OCI-LY7 (cell line): ENCODE measurements around the gene CISH. TPM values are rescaled to one million over a fixed set of nuclear protein-coding genes. Genes with fewer than 3 reads are reported as not detected.

ENCODE experiments used
- BruUV-seq: library from RNA; stranded (reverse); fragments of 400-500 nt; replicated peaks from 2 replicates; lab custom pipeline; 2021; lab: Mats Ljungman, UMichigan
- CTCF ChIA-PET: fragments of 300-600 bp; sonication (Branson Sonifier 250); formaldehyde crosslinking; loops from one replicate; lab custom pipeline; 2022; ENCODE audit warnings: antibody characterized with exemption; ENCODE audit not compliant: unreplicated experiment; lab: Charles Lee
- POLR2A ChIA-PET: fragments of 300-600 bp; sonication (Branson Sonifier 250); formaldehyde crosslinking; loops from one replicate; lab custom pipeline; 2022; ENCODE audit warnings: antibody characterized with exemption; lab: Charles Lee
- DNase-seq: peaks from one replicate; pipeline ENCODE4 v3.0.0-alpha.2; 2015; ENCODE audit warnings: low spot score
- H2AFZ ChIP-seq: fragments of 200-600 bp; sonication (generic), shearing (Covaris generic); 2 replicates; pipeline ENCODE4 v1.6.1; 2014; ENCODE audit warnings: mild to moderate bottlenecking, antibody characterized with exemption, low read length, moderate library complexity
- H3K27ac ChIP-seq: fragments of 200-600 bp; sonication (generic); 2 replicates; pipeline ENCODE4 v1.5.1; 2014; ENCODE audit warnings: mixed run types, low read depth, mild to moderate bottlenecking, moderate library complexity, low read length, inconsistent platforms; ENCODE audit not compliant: poor library complexity, severe bottlenecking
- H3K36me3 ChIP-seq: fragments of 200-600 bp; sonication (generic); 2 replicates; pipeline ENCODE4 v1.6.1; 2014; ENCODE audit warnings: mild to moderate bottlenecking, antibody characterized with exemption, low read length, moderate library complexity, mixed read lengths; ENCODE audit not compliant: insufficient read depth
- H3K4me1 ChIP-seq: fragments of 200-600 bp; sonication (generic); 2 replicates; pipeline ENCODE4 v1.5.1; 2014; ENCODE audit warnings: mild to moderate bottlenecking, low read length; ENCODE audit not compliant: insufficient read depth, poor library complexity, severe bottlenecking
- H3K4me2 ChIP-seq: fragments of 200-600 bp; sonication (generic); 2 replicates; pipeline ENCODE4 v1.6.1; 2014; ENCODE audit warnings: mild to moderate bottlenecking, low read length
- H3K4me3 ChIP-seq: fragments of 200-600 bp; sonication (generic); 2 replicates; pipeline ENCODE4 v1.5.1; 2014; ENCODE audit warnings: mild to moderate bottlenecking, low read depth, low read length; ENCODE audit not compliant: poor library complexity, severe bottlenecking
- H3K79me2 ChIP-seq: fragments of 200-600 bp; sonication (generic); 2 replicates; pipeline ENCODE4 v1.6.1; 2016; ENCODE audit warnings: low read depth, mild to moderate bottlenecking, low read length, moderate library complexity, mixed read lengths; ENCODE audit not compliant: insufficient read depth
- H3K9me2 ChIP-seq: fragments of 200-600 bp; sonication (generic); 2 replicates; pipeline ENCODE4 v1.6.1; 2016; ENCODE audit warnings: mild to moderate bottlenecking, low read length, mixed read lengths; ENCODE audit not compliant: insufficient read depth
- H3K9me3 ChIP-seq: fragments of 200-600 bp; sonication (generic); 2 replicates; pipeline ENCODE4 v1.6.1; 2014; ENCODE audit warnings: mild to moderate bottlenecking, mixed run types, low read length, mixed read lengths
- H4K20me1 ChIP-seq: fragments of 200-600 bp; sonication (generic); 2 replicates; pipeline ENCODE4 v1.6.1; 2014; ENCODE audit warnings: mild to moderate bottlenecking, antibody characterized with exemption, low read length, moderate library complexity, mixed read lengths; ENCODE audit not compliant: insufficient read depth
- EZH2phosphoT487 ChIP-seq: fragments of 200-600 bp; sonication (generic); IDR thresholded peaks from 2 replicates; pipeline ENCODE4 v1.6.1; 2018; ENCODE audit warnings: low read depth, borderline replicate concordance, mild to moderate bottlenecking, mixed run types, antibody characterized with exemption, low read length, moderate library complexity, mixed read lengths
- intact Hi-C: fragments of 100-400 bp; cut with micrococcal nuclease; formaldehyde crosslinking; loops from one replicate; pipeline ENCODE4 v1.10.0; 2022; ENCODE audit not compliant: unreplicated experiment
- total RNA-seq, 2 experiments: library from RNA; depleted of rRNA in 1 of 2; stranded (reverse); fragments of >200 nt in 1 of 2; shearing (Covaris generic) in 1 of 2; gene quantifications; 2 replicates each; pipeline ENCODE4 v1.2.3, GENCODE V29; 2014 to 2022
- TF ChIP-seq, protein P1 (sequence below): fragments of 200-600 bp; sonication (generic); conservative IDR thresholded peaks from 2 replicates; pipeline ENCODE4 v1.5.1; 2014; ENCODE audit warnings: mild to moderate bottlenecking, antibody characterized with exemption, low read length, moderate library complexity, mixed read lengths

Gene CISH
- total RNA-seq, 2 experiments from 2014 or later = not detected

DNA sequence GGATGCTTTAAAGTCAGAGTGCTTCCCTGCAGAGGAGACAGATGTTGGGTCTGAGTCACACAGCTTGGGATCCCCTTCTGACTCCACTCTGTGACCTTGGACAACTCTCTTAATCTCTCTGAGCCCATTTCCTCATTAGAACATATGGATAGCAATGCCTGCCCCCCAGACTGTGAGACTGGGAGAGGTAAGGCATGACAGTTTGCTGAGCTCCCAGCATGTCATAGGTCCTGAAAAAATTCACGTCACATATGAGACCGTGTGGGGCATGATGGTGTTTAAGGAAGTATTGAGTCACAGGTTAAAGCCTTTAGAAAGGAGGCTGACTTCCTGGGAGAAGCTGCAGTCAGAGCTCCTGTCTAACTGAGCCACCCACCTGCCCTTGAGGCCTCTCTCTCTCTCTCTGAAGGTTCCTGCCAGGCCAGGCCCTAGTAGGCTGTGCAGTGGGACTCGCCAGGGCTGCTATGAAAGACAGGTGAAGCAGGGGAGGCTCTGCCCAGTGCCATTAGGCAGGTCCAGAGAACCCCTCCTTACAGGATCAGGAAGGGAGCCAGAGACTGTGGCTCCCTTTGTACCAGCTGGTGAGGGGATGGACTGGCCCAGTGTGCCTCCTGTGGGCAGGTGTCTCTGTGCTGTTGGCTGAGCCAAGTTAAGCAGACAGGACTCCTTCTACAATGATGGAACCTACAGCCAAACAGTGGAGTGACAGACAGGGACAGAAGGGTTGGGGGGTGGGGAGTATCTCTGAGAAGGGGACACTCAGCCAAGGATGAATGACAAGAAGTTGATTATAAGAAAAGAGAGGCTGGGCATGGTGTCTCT, 43.6 kb upstream of the CISH start:
- ChIA-PET CTCF (no interaction called here), POLR2A (interaction anchor here (0.6 kb wide), 1 partner anchor 25 kb away, joined by 5 read pairs; no protein-coding TSS in a partner anchor)
- DNase-seq = no peak
- no peak for TF ChIP-seq EZH2phosphoT487
- TF ChIP-seq, protein P1, sequence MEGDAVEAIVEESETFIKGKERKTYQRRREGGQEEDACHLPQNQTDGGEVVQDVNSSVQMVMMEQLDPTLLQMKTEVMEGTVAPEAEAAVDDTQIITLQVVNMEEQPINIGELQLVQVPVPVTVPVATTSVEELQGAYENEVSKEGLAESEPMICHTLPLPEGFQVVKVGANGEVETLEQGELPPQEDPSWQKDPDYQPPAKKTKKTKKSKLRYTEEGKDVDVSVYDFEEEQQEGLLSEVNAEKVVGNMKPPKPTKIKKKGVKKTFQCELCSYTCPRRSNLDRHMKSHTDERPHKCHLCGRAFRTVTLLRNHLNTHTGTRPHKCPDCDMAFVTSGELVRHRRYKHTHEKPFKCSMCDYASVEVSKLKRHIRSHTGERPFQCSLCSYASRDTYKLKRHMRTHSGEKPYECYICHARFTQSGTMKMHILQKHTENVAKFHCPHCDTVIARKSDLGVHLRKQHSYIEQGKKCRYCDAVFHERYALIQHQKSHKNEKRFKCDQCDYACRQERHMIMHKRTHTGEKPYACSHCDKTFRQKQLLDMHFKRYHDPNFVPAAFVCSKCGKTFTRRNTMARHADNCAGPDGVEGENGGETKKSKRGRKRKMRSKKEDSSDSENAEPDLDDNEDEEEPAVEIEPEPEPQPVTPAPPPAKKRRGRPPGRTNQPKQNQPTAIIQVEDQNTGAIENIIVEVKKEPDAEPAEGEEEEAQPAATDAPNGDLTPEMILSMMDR = no peak
- no peaks in the 10 kb centered on the region for H3K9me3 ChIP-seq
- no peaks in the 10 kb centered on the region for H4K20me1 ChIP-seq
- no TSS peak for BruUV-seq
- H3K27ac ChIP-seq = no peak overlapping the region
- no peaks in the 10 kb centered on the region for H3K79me2 ChIP-seq
- H3K4me1 ChIP-seq = no peaks in the 10 kb centered on the region
- no peaks in the 10 kb centered on the region for H3K9me2 ChIP-seq
- intact Hi-C loops = no loop called here
- H3K4me2 ChIP-seq = no peak overlapping the region
- H3K36me3 ChIP-seq = no peaks in the 10 kb centered on the region
- no peak overlapping the region for H3K4me3 ChIP-seq
- no peak overlapping the region for H2AFZ ChIP-seq

GRCh38 chr3:50653937-50654595, 42.5 kb upstream of the CISH start:
- BruUV-seq = no TSS peak
- Histone ChIP-seq H3K79me2 (no peaks in the 10 kb centered on the region), H2AFZ (no peak overlapping the region), H3K9me2 (no peaks in the 10 kb centered on the region), H3K9me3 (no peaks in the 10 kb centered on the region), H4K20me1 (no peaks in the 10 kb centered on the region), H3K27ac (no peak overlapping the region), H3K4me1 (no peaks in the 10 kb centered on the region), H3K4me2 (no peak overlapping the region), H3K4me3 (no peak overlapping the region), H3K36me3 (no peaks in the 10 kb centered on the region)
- POLR2A ChIA-PET = interaction anchor here (0.6 kb wide), 1 partner anchor 27 kb away, joined by 5 read pairs; no protein-coding TSS in a partner anchor
- DNase-seq = no peak
- TF ChIP-seq, protein P1 = no peak
- TF ChIP-seq EZH2phosphoT487 = no peak
- intact Hi-C loops = no loop called here
- CTCF ChIA-PET = interaction anchor here (1.9 kb wide), 1 partner anchor 37 kb away, joined by 21 read pairs; the partner anchor contains the start of gene MAPKAPK3
